Endothelial cell of umbilical vein (primary cell): ENCODE measurements around the gene UBR3. TPM values are rescaled to one million over a fixed set of nuclear protein-coding genes. Genes with fewer than 3 reads are reported as not detected.

Experiments used
- BruUV-seq: library from RNA; stranded (reverse); fragments of 400-500 nt; replicated peaks from 2 replicates; lab custom pipeline; 2021; lab: Mats Ljungman, UMichigan
- CTCF ChIA-PET: fragments of 300-600, 350-600 bp; sonication (Branson Sonifier 250); formaldehyde crosslinking; loops from one replicate; lab custom pipeline; 2021; ENCODE audit warnings: antibody characterized with exemption, inconsistent platforms; lab: Charles Lee
- POLR2A ChIA-PET: fragments of 300-600, 350-600 bp; sonication (Branson Sonifier 250); formaldehyde crosslinking; loops from one replicate; lab custom pipeline; 2021; ENCODE audit warnings: antibody characterized with exemption, inconsistent platforms; lab: Charles Lee
- DNase-seq: peaks from one replicate; pipeline ENCODE4 v3.0.0-alpha.2; 2011; ENCODE audit warnings: low read depth, low spot score
- FAIRE-seq: peaks from 2 replicates; lab custom pipeline; 2011; peaks lifted over from hg19 to GRCh38; lab: Jason Lieb, UNC
- H2AFZ ChIP-seq: 2 replicates; pipeline ENCODE4 v1.6.0; 2012; ENCODE audit warnings: low read depth, low read length, control low read depth, inconsistent platforms
- H3K27ac ChIP-seq: 2 replicates; pipeline ENCODE4 v1.5.1; 2011; ENCODE audit warnings: low read depth, mild to moderate bottlenecking, control low read depth, low read length, moderate library complexity; ENCODE audit not compliant: insufficient read depth
- H3K27me3 ChIP-seq, 2 experiments: 2 replicates each; pipeline versions ENCODE4 v1.6.0 to v1.6.1; 2011; ENCODE audit warnings: low read length in 2 of 2, mixed read lengths in 1 of 2; ENCODE audit not compliant: control insufficient read depth in 2 of 2, insufficient read depth in 2 of 2
- H3K36me3 ChIP-seq, 2 experiments: 2 replicates in 1 of 2; 3 replicates in 1 of 2; pipeline ENCODE4 v1.5.1; 2011; ENCODE audit warnings: low read length in 2 of 2, mild to moderate bottlenecking in 1 of 2, moderate library complexity in 1 of 2; ENCODE audit not compliant: control insufficient read depth in 2 of 2, insufficient read depth in 2 of 2; ENCODE audit errors: extremely low read depth in 1 of 2
- H3K4me1 ChIP-seq: 3 replicates; pipeline ENCODE4 v1.5.1; 2011; ENCODE audit warnings: mild to moderate bottlenecking, low read length; ENCODE audit not compliant: control insufficient read depth, insufficient read depth; ENCODE audit errors: extremely low read depth
- H3K4me2 ChIP-seq: 2 replicates; pipeline ENCODE4 v1.6.1; 2011; ENCODE audit warnings: low read length, control low read depth, mixed read lengths; ENCODE audit not compliant: insufficient read depth
- H3K4me3 ChIP-seq, 3 experiments: fragments of 200-600 bp in 1 of 3; sonication (generic), shearing (Covaris generic) in 1 of 3; replicated peaks in 1 of 3; 2 replicates each; pipeline ENCODE4 v1.5.1; 2011 to 2016; ENCODE audit warnings: control low read depth in 3 of 3, low read length in 3 of 3, mild to moderate bottlenecking in 2 of 3, inconsistent platforms in 1 of 3, low read depth in 1 of 3, moderate library complexity in 1 of 3; ENCODE audit not compliant: insufficient read depth in 1 of 3
- H3K79me2 ChIP-seq: 2 replicates; pipeline ENCODE4 v1.6.0; 2012; ENCODE audit warnings: low read length, inconsistent platforms; ENCODE audit not compliant: control insufficient read depth, insufficient read depth
- H3K9ac ChIP-seq: replicated peaks from 2 replicates; pipeline ENCODE3; 2011; ENCODE audit warnings: low read length, control low read depth; ENCODE audit not compliant: insufficient read depth; ENCODE audit errors: extremely low read depth
- H3K9me1 ChIP-seq: replicated peaks from 3 replicates; pipeline ENCODE4 v1.6.0; 2011; ENCODE audit warnings: mild to moderate bottlenecking, low read length; ENCODE audit not compliant: control insufficient read depth, insufficient read depth; ENCODE audit errors: extremely low read depth
- H3K9me3 ChIP-seq: replicated peaks from 2 replicates; pipeline ENCODE4 v1.5.1; 2012; ENCODE audit warnings: low read length, inconsistent platforms; ENCODE audit not compliant: control insufficient read depth, insufficient read depth
- H4K20me1 ChIP-seq: replicated peaks from 2 replicates; pipeline ENCODE3; 2011; ENCODE audit warnings: mild to moderate bottlenecking, low read length; ENCODE audit not compliant: control insufficient read depth, insufficient read depth; ENCODE audit errors: extremely low read depth
- CTCF ChIP-seq, 2 donors: IDR thresholded peaks; 1 replicate in 1 of 2; 2 replicates in 1 of 2; pipeline ENCODE4 v1.5.1; 2011; ENCODE audit warnings: low read length in 2 of 2, mild to moderate bottlenecking in 2 of 2, moderate library complexity in 2 of 2, control low read depth in 1 of 2, inconsistent platforms in 1 of 2, low read depth in 1 of 2; ENCODE audit not compliant: insufficient read depth in 1 of 2; ENCODE audit errors: extremely low read depth in 1 of 2
- EZH2 ChIP-seq: IDR thresholded peaks from 2 replicates; pipeline ENCODE4 v1.6.1; 2012; ENCODE audit warnings: borderline replicate concordance, low read depth, mild to moderate bottlenecking, moderate library complexity, low read length, inconsistent platforms; ENCODE audit not compliant: severe bottlenecking
- FOS ChIP-seq: IDR thresholded peaks from 2 replicates; pipeline ENCODE4 v1.6.1; 2011; ENCODE audit warnings: mild to moderate bottlenecking, low read length, moderate library complexity, borderline replicate concordance; ENCODE audit not compliant: insufficient read depth
- GATA2 ChIP-seq: IDR thresholded peaks from 2 replicates; pipeline ENCODE4 v1.7.0; 2011; ENCODE audit warnings: low read depth, mild to moderate bottlenecking, moderate library complexity, mixed read lengths, low read length; ENCODE audit not compliant: insufficient read length, insufficient read depth
- JUN ChIP-seq: IDR thresholded peaks from 2 replicates; pipeline ENCODE4 v1.6.1; 2011; ENCODE audit warnings: borderline replicate concordance, low read depth; ENCODE audit not compliant: insufficient read length, insufficient read depth
- MAX ChIP-seq: IDR thresholded peaks from 2 replicates; pipeline ENCODE4 v1.6.1; 2011; ENCODE audit not compliant: insufficient read depth, insufficient read length
- MYC ChIP-seq: IDR thresholded peaks from one replicate; pipeline ENCODE4 v1.6.1; 2011; ENCODE audit warnings: mild to moderate bottlenecking, low read depth, low read length
- POLR2A ChIP-seq: IDR thresholded peaks from 2 replicates; pipeline ENCODE4 v1.6.1; 2012; ENCODE audit warnings: low read depth, mild to moderate bottlenecking, control low read depth, low read length
- POLR2AphosphoS5 ChIP-seq: IDR thresholded peaks from 2 replicates; pipeline ENCODE4 v1.6.1; 2012; ENCODE audit warnings: low read depth, mild to moderate bottlenecking, control low read depth, low read length, moderate library complexity; ENCODE audit not compliant: insufficient read depth
- dilution Hi-C: fragments of 300-500 bp; cut with MboI; formaldehyde crosslinking; loops from one replicate; pipeline ENCODE4 v1.15.0; 2019; ENCODE audit warnings: low sequenced_read_pairs; ENCODE audit not compliant: extremely low pct_ligation_motif_present
- intact Hi-C: fragments of 100-400 bp; cut with micrococcal nuclease; formaldehyde crosslinking; loops from one replicate; pipeline ENCODE4 v1.10.0; 2022
- polyA plus RNA-seq, 4 experiments: library from polyadenylated mRNA; depleted of rRNA in 3 of 4; stranded (reverse) in 3 of 4; unstranded in 1 of 4; fragments of >200 nt; gene quantifications; 2 replicates each; pipeline versions ENCODE4 v1.2.1 to v1.2.3, GENCODE V29; 2011 to 2012; ENCODE audit warnings: missing spikeins in 1 of 4
- total RNA-seq: library from RNA; stranded (reverse); gene quantifications from 2 replicates; pipeline ENCODE4 v1.2.3, GENCODE V29; 2021

Gene UBR3
- total and polyA plus RNA-seq, 2 donors (not counting 3 experiments of a cell fraction or from before 2014, with no cell fraction given), result 5.3 to 27.5 TPM

DNA sequence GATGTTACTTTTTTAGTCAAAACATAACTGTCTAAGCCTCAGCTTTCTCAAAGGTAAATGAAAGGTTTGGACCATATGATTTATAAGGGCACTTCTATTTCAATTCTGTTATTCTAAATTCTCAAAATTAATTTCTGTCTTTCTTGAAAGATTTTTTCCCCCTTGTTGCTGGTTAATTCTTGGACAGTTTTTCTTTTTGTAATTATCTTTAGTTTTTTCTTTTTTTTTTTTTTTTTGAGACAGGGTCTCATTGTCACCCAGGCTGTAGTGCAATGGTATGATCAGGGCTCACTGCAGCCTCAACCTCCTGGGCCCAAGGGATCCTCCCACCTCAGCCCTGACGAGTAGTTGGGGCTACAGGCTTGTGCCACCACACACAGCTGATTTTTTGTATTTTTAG, 229.6 kb downstream of the UBR3 start:
- no peaks in the 10 kb centered on the region for H3K79me2 ChIP-seq
- dilution Hi-C loops (no loop called here), intact Hi-C loops (no loop called here)
- H3K4me1 ChIP-seq, result peaks cover 11% of the 10 kb centered on the region
- no peak overlapping the region for H2AFZ ChIP-seq
- no TSS peak for BruUV-seq
- peaks cover 0 to 4% of the 10 kb centered on the region in 2 experiments for H3K36me3 ChIP-seq
- no peaks in the 10 kb centered on the region for H4K20me1 ChIP-seq
- no peak overlapping the region for H3K4me2 ChIP-seq
- POLR2A ChIA-PET, result no interaction called here
- CTCF ChIA-PET, result no interaction called here
- H3K4me3 ChIP-seq, result no peak overlapping the region
- FAIRE-seq (no peak), DNase-seq (no peak)
- H3K9ac ChIP-seq, result no peak overlapping the region
- H3K9me1 ChIP-seq, result no peaks in the 10 kb centered on the region
- no peak for TF ChIP-seq MYC
- TF ChIP-seq POLR2AphosphoS5, result no peak
- TF ChIP-seq JUN, result no peak
- TF ChIP-seq FOS, result no peak
- TF ChIP-seq POLR2A, result no peak
- TF ChIP-seq MAX, result no peak
- TF ChIP-seq EZH2, result no peak
- H3K9me3 ChIP-seq, result no peaks in the 10 kb centered on the region
- H3K27me3 ChIP-seq, result no peaks in the 10 kb centered on the region
- H3K27ac ChIP-seq, result no peak overlapping the region

DNA sequence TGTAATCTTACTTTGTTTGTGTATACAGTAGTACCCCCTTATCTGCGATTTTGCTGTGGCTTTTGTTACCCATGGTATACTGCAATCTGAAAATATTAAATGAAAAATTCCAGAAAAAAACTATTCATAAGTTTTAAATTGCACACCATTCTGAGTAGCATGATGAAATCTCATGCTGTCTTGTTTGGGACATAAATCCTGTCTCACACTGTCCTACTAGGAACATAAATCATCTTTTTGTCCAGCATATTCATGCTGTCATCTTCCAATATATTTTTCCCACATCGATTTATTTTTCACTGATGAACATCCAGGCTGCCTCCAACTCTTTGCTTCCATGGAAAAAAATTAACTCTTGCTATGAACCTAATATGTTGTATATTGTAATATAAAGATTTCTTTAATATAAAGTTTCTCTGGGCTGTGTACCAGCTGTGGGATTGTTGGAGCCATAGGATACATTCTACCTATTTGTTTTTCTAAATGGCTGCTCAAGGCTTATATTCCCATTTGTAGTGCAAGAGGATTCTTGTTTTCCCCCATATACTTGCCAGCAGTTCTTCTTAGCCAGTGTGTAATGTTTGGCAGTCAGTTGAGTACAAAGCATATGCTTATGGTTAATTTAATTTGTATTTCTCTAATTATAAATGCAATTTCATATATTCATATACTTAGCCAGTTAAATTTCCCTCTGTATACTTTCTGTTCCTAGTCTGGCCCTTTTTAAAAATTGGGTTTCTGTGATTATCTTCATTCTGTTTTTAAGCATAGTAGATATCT, 236.4 kb downstream of the UBR3 start:
- BruUV-seq, result no TSS peak
- Histone ChIP-seq H3K9me1 (peaks cover 3% of the 10 kb centered on the region), H3K4me2 (no peak overlapping the region), H2AFZ (no peak overlapping the region), H3K4me1 (no peaks in the 10 kb centered on the region), H3K27ac (no peak overlapping the region), H3K4me3 (no peak overlapping the region), H3K27me3 (no peaks in the 10 kb centered on the region), H3K9me3 (no peaks in the 10 kb centered on the region), H4K20me1 (no peaks in the 10 kb centered on the region), H3K36me3 (peaks cover 0 to 4% of the 10 kb centered on the region in 2 experiments), H3K79me2 (no peaks in the 10 kb centered on the region), H3K9ac (no peak overlapping the region)
- dilution Hi-C loops (no loop called here), intact Hi-C loops (no loop called here)
- TF ChIP-seq FOS (no peak), GATA2 (no peak), POLR2A (no peak), CTCF (IDR thresholded peaks at IDR 0.05; ENCODE audit: extremely low read depth in 1 of 2, insufficient read depth in 1 of 2, low read depth in 1 of 2, low read length in 2 of 2) (no peak), MAX (no peak), EZH2 (no peak), JUN (no peak), MYC (no peak), POLR2AphosphoS5 (no peak)
- DNase-seq (no peak), FAIRE-seq (no peak)
- ChIA-PET POLR2A (no interaction called here), CTCF (no interaction called here)
